ENCODE data around the gene DCTN4.

Gene DCTN4

GRCh38 chr5:150676578-150676977 lies 82.2 kb downstream of the DCTN4 start:
- FAIRE-seq (no peak), DNase-seq (ENCODE audit: insufficient read length, low spot score) (no peak)
- TF ChIP-seq POU2F2 (IDR thresholded peaks at IDR 0.05; ENCODE audit: low read depth, low read length) (no peak), POLR2A (IDR thresholded peaks at IDR 0.05; ENCODE audit: low read depth, low read length) (no peak), SPI1 (IDR thresholded peaks at IDR 0.05; ENCODE audit: low read depth, low read length) (no peak), POLR2AphosphoS5 (IDR thresholded peaks at IDR 0.05; ENCODE audit: low read depth, low read length) (no peak), TAF1 (IDR thresholded peaks at IDR 0.05; ENCODE audit: low read depth, low read length) (no peak)

- TF ChIP-seq TAF1 (IDR thresholded peaks at IDR 0.05; ENCODE audit: low read depth, low read length) (no peak), POLR2AphosphoS5 (IDR thresholded peaks at IDR 0.05; ENCODE audit: low read depth, low read length) (no peak), POU2F2 (IDR thresholded peaks at IDR 0.05; ENCODE audit: low read depth, low read length) (no peak), PAX5 (IDR thresholded peaks at IDR 0.05; ENCODE audit: insufficient read depth, low read length, severe bottlenecking) (no peak), SPI1 (IDR thresholded peaks at IDR 0.05; ENCODE audit: low read depth, low read length) (no peak), POLR2A (IDR thresholded peaks at IDR 0.05; ENCODE audit: low read depth, low read length) (no peak)
- FAIRE-seq (no peak), DNase-seq (ENCODE audit: insufficient read length, low spot score) (no peak)
These were observed 83.7 kb downstream of the DCTN4 start for GRCh38 chr5:150675069-150675468.

- no peak for FAIRE-seq
- TF ChIP-seq POLR2A (IDR thresholded peaks at IDR 0.05; ENCODE audit: low read depth, low read length) (no peak), POLR2AphosphoS5 (IDR thresholded peaks at IDR 0.05; ENCODE audit: low read depth, low read length) (no peak), POU2F2 (IDR thresholded peaks at IDR 0.05; ENCODE audit: low read depth, low read length) (no peak), TAF1 (IDR thresholded peaks at IDR 0.05; ENCODE audit: low read depth, low read length) (no peak), SPI1 (IDR thresholded peaks at IDR 0.05; ENCODE audit: low read depth, low read length) (no peak), PAX5 (IDR thresholded peaks at IDR 0.05; ENCODE audit: insufficient read depth, low read length, severe bottlenecking) (no peak)
- no peak for DNase-seq (ENCODE audit: insufficient read length, low spot score)
These were observed 84.4 kb downstream of the DCTN4 start for GRCh38 chr5:150674341-150674821.

- no peak for TF ChIP-seq SPI1 (IDR thresholded peaks at IDR 0.05; ENCODE audit: low read depth, low read length)
- TF ChIP-seq PAX5 (IDR thresholded peaks at IDR 0.05; ENCODE audit: insufficient read depth, low read length, severe bottlenecking) = no peak
- no peak for TF ChIP-seq POLR2A (IDR thresholded peaks at IDR 0.05; ENCODE audit: low read depth, low read length)
- TF ChIP-seq POU2F2 (IDR thresholded peaks at IDR 0.05; ENCODE audit: low read depth, low read length) = no peak
- TF ChIP-seq TAF1 (IDR thresholded peaks at IDR 0.05; ENCODE audit: low read depth, low read length) = no peak
- TF ChIP-seq POLR2AphosphoS5 (IDR thresholded peaks at IDR 0.05; ENCODE audit: low read depth, low read length) = no peak
- FAIRE-seq = no peak
These were observed 85.9 kb downstream of the DCTN4 start for GRCh38 chr5:150672884-150673275.

GRCh38 chr5:150672237-150672883 lies 86.5 kb downstream of the DCTN4 start:
- TF ChIP-seq POLR2A (IDR thresholded peaks at IDR 0.05; ENCODE audit: low read depth, low read length) (no peak), SPI1 (IDR thresholded peaks at IDR 0.05; ENCODE audit: low read depth, low read length) (no peak), PAX5 (IDR thresholded peaks at IDR 0.05; ENCODE audit: insufficient read depth, low read length, severe bottlenecking) (no peak), TAF1 (IDR thresholded peaks at IDR 0.05; ENCODE audit: low read depth, low read length) (no peak), POU2F2 (IDR thresholded peaks at IDR 0.05; ENCODE audit: low read depth, low read length) (no peak), POLR2AphosphoS5 (IDR thresholded peaks at IDR 0.05; ENCODE audit: low read depth, low read length) (no peak)
- FAIRE-seq = peak; percentile 71
- DNase-seq (ENCODE audit: insufficient read length, low spot score) = no peak

More at GRCh38 chr5:150672884-150673275, 85.9 kb downstream of the DCTN4 start:
- DNase-seq (ENCODE audit: insufficient read length, low spot score) = no peak

GRCh38 chr5:150671509-150672236 lies 87.1 kb downstream of the DCTN4 start:
- no peak for FAIRE-seq
- TF ChIP-seq POLR2AphosphoS5 (IDR thresholded peaks at IDR 0.05; ENCODE audit: low read depth, low read length) (no peak), POU2F2 (IDR thresholded peaks at IDR 0.05; ENCODE audit: low read depth, low read length) (no peak), SPI1 (IDR thresholded peaks at IDR 0.05; ENCODE audit: low read depth, low read length) (no peak), TAF1 (IDR thresholded peaks at IDR 0.05; ENCODE audit: low read depth, low read length) (no peak), PAX5 (IDR thresholded peaks at IDR 0.05; ENCODE audit: insufficient read depth, low read length, severe bottlenecking) (no peak), POLR2A (IDR thresholded peaks at IDR 0.05; ENCODE audit: low read depth, low read length) (no peak)
- DNase-seq (ENCODE audit: insufficient read length, low spot score) = no peak

GRCh38 chr5:150670948-150671310 lies 87.9 kb downstream of the DCTN4 start:
- DNase-seq (ENCODE audit: insufficient read length, low spot score) = no peak
- no peak for FAIRE-seq
- TF ChIP-seq PAX5 (IDR thresholded peaks at IDR 0.05; ENCODE audit: insufficient read depth, low read length, severe bottlenecking) (no peak), POLR2AphosphoS5 (IDR thresholded peaks at IDR 0.05; ENCODE audit: low read depth, low read length) (no peak), POLR2A (IDR thresholded peaks at IDR 0.05; ENCODE audit: low read depth, low read length) (no peak), SPI1 (IDR thresholded peaks at IDR 0.05; ENCODE audit: low read depth, low read length) (no peak), TAF1 (IDR thresholded peaks at IDR 0.05; ENCODE audit: low read depth, low read length) (no peak), POU2F2 (IDR thresholded peaks at IDR 0.05; ENCODE audit: low read depth, low read length) (no peak)

GRCh38 chr5:150670275-150670947 lies 88.4 kb downstream of the DCTN4 start:
- no peak for DNase-seq (ENCODE audit: insufficient read length, low spot score)
- no peak for TF ChIP-seq POLR2A (IDR thresholded peaks at IDR 0.05; ENCODE audit: low read depth, low read length)
- TF ChIP-seq POU2F2 (IDR thresholded peaks at IDR 0.05; ENCODE audit: low read depth, low read length) = no peak
- TF ChIP-seq SPI1 (IDR thresholded peaks at IDR 0.05; ENCODE audit: low read depth, low read length) = no peak
- TF ChIP-seq PAX5 (IDR thresholded peaks at IDR 0.05; ENCODE audit: insufficient read depth, low read length, severe bottlenecking) = no peak
- TF ChIP-seq TAF1 (IDR thresholded peaks at IDR 0.05; ENCODE audit: low read depth, low read length) = no peak
- TF ChIP-seq POLR2AphosphoS5 (IDR thresholded peaks at IDR 0.05; ENCODE audit: low read depth, low read length) = no peak
- FAIRE-seq = no peak

- no peak for DNase-seq (ENCODE audit: insufficient read length, low spot score)
- TF ChIP-seq PAX5 (IDR thresholded peaks at IDR 0.05; ENCODE audit: insufficient read depth, low read length, severe bottlenecking) (no peak), POLR2AphosphoS5 (IDR thresholded peaks at IDR 0.05; ENCODE audit: low read depth, low read length) (no peak)
- no peak for FAIRE-seq
These were observed 93.8 kb downstream of the DCTN4 start for GRCh38 chr5:150665044-150665443.

Data from GM12891 (cell line).